AG09309 (cell line): Measurements from ENCODE around the gene FARS2.

Experiments
- DNase-seq: peaks from one replicate; pipeline ENCODE4 v3.0.0-alpha.2; 2010; ENCODE audit warnings: low read depth
- H3K4me3 ChIP-seq: 2 replicates; pipeline ENCODE4 v1.5.1; 2011; ENCODE audit warnings: mild to moderate bottlenecking, low read depth, low read length, moderate library complexity; ENCODE audit not compliant: control insufficient read depth
- CTCF ChIP-seq: IDR thresholded peaks from 2 replicates; pipeline ENCODE4 v1.5.1; 2011; ENCODE audit warnings: mild to moderate bottlenecking, low read depth, low read length, inconsistent platforms; ENCODE audit not compliant: insufficient read depth, control insufficient read depth; ENCODE audit errors: missing control alignments

The FARS2 gene

DNA sequence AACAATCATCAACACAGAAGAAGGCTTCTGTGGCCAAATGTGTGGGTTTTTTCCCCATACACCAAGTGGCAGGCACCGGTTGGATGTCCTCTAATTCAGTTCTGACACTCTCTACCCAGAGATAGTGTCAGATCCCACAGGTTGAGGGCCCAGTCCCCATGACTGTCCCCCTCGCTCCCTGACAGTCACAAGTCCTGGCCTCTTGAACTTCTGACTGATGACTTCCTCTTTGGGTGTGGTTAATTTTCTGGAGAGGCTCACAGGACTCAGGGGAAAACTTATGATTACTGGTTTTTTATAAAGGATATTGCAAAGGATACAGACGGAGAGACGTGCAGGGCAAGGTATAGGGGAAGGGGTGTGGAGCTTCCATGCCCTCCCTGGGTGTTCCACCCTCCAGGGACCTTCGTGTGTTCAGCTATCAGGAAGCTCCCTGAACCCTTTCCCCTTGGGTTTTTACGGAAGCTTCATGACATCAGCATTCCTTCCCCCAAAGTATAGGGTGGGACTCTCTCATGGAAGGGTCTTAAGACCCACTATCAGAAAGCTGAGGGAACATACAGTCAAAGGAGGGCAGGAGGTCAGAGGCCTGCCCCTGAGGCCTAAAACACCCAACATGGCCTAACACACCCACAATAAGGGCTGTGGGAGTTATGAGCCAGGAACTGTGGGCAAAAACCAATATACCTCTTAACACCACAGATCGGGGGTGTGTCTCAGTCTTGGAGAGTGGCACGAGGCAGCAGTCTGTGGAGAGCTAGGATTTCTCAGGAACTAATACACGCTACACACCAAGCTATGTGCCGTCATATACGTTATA lies 33.3 kb downstream of the FARS2 start:
- no peak for TF ChIP-seq CTCF
- no peak for DNase-seq

DNA sequence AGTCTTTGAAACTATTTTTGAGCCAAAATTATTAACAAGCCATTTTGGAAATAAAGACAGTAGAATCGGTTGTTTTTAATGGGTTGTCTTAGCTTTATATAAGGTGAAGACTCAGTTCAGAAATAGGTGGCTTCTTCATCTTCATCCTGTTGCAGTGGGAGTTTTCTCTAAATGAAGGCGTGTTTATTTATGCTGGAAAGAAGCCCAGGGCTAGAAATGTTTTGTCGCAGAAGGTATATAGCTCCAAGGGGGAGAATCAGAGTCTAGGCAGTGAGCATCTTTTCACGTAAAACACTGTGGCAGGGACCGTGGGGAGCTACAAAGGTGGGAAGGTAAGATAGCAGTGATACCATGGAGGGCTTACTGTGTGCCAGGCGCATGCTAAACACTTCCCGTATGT lies 34.3 kb downstream of the FARS2 start:
- TF ChIP-seq CTCF = no peak
- DNase-seq = no peak
- no peak overlapping the region for H3K4me3 ChIP-seq

More for the DNA sequence above, 33.3 kb downstream of the FARS2 start:
- H3K4me3 ChIP-seq = no peak overlapping the region

DNA sequence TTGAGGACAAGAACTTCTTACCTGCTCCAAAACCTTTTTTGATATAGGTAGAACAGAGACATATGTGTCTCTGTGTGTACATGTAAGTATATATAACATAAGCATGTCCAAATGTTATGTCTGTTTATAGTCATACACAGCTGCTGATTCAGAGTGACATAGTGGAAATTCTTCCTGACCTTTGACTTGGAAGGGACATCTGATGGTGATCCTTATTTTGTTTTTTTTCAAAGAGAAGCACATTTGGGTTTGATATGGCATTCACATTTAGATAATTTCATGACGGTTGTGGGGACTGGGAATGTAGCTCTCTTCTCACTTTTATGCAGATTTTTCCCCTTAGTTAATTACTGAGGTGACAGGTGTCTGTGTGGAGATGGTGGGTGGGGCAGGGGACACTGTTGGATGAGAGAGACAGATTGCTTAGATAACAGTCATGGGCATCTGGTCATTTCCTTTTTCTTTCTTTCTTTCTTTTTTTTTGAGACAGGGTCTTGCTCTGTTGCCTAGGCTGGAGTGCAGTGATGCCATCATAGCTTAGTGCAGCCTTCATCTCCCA lies 39.0 kb downstream of the FARS2 start:
- no peak for TF ChIP-seq CTCF
- DNase-seq = no peak
- no peak overlapping the region for H3K4me3 ChIP-seq

DNA sequence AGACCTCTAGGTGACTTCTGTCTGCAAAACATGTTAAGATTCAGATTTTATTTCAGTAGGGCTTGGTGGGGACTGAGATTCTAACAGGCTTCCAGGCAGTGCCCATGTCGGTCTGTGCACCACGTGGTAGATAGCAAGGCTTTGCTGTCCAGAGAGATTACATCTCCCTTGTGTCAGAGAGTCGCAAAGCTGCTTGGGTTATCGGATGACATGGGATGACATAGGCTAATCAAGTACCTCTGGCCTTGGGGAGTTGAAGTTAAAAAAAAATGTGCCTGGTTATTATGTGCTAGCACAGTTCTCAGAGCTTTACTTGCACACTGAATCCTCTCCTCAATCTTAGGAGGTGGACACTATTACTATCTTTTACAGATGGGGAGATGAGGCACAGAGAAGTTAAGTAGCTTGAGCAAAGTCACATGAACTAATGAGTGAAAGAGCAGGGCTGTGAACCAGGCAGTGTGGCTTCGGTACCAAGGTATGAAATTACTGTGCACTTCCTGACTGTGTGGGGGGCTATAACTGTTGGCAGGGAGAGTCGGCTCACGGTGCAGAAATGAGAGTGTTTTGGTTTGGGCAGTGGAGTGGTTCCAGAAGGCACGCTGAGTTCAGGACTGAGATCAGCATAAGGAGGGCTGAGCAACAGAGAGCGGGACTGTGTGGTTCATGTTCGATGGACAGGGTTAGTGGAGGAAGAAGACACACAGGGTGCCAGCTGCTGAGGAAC lies 41.1 kb downstream of the FARS2 start:
- no peak overlapping the region for H3K4me3 ChIP-seq
- no peak for DNase-seq
- TF ChIP-seq CTCF = no peak

- TF ChIP-seq CTCF = peak; percentile 29
- no peak for DNase-seq
- no peak overlapping the region for H3K4me3 ChIP-seq
Measured at GRCh38 chr6:5302995-5303622, 41.8 kb downstream of the FARS2 start.

- TF ChIP-seq CTCF = no peak
- H3K4me3 ChIP-seq = no peak overlapping the region
- no peak for DNase-seq
Measured at GRCh38 chr6:5303682-5304081, 42.4 kb downstream of the FARS2 start.
